H1 (cell line): Measurements from ENCODE around the gene MFNG.

Experiments used
- CTCF ChIP-seq, 3 experiments: IDR thresholded peaks; 1 replicate in 2 of 3; 2 replicates in 1 of 3; pipeline versions ENCODE4 v1.5.1 to v1.6.1; 2011; ENCODE audit warnings: low read length in 3 of 3, mild to moderate bottlenecking in 3 of 3, inconsistent platforms in 2 of 3, low read depth in 1 of 3, moderate library complexity in 1 of 3; ENCODE audit not compliant: insufficient read depth in 1 of 3; ENCODE audit errors: control extremely low read depth in 1 of 3
- EGR1 ChIP-seq: IDR thresholded peaks from 2 replicates; pipeline ENCODE4 v1.6.1; 2011; ENCODE audit warnings: low read depth, low read length, borderline replicate concordance
- EZH2 ChIP-seq: fragments of 200-600 bp; sonication (generic); IDR thresholded peaks from 2 replicates; pipeline ENCODE4 v1.7.1; 2012; ENCODE audit warnings: low read depth, mild to moderate bottlenecking, moderate library complexity, low read length, inconsistent platforms; ENCODE audit not compliant: severe bottlenecking
- JUN ChIP-seq: IDR thresholded peaks from 2 replicates; pipeline ENCODE4 v1.6.1; 2011; ENCODE audit warnings: low read depth, mild to moderate bottlenecking, improper control_type of control experiment, low read length
- KDM1A ChIP-seq: fragments of 200-600, 300-600 bp; sonication (generic); IDR thresholded peaks from 2 replicates; pipeline ENCODE4 v1.7.1; 2016; ENCODE audit warnings: mild to moderate bottlenecking, low read length, borderline replicate concordance
- MAFK ChIP-seq: IDR thresholded peaks from 2 replicates; pipeline ENCODE4 v1.6.1; 2012; ENCODE audit warnings: low read depth, mild to moderate bottlenecking, improper control_type of control experiment, low read length
- POLR2A ChIP-seq, 2 experiments: IDR thresholded peaks; 1 replicate in 1 of 2; 2 replicates in 1 of 2; pipeline ENCODE4 v1.6.1; 2011; ENCODE audit warnings: low read depth in 2 of 2, low read length in 2 of 2, mild to moderate bottlenecking in 2 of 2; ENCODE audit errors: control extremely low read depth in 1 of 2
- RAD21 ChIP-seq, 2 experiments: IDR thresholded peaks in 1 of 2; conservative IDR thresholded peaks in 1 of 2; 2 replicates each; pipeline ENCODE4 v1.6.1; 2011; ENCODE audit warnings: low read depth in 2 of 2, low read length in 2 of 2, improper control_type of control experiment in 1 of 2, inconsistent platforms in 1 of 2, mild to moderate bottlenecking in 1 of 2, moderate library complexity in 1 of 2
- RFX5 ChIP-seq: IDR thresholded peaks from 2 replicates; pipeline ENCODE4 v1.6.1; 2011; ENCODE audit warnings: low read depth, low read length, improper control_type of control experiment, borderline replicate concordance
- RXRA ChIP-seq: IDR thresholded peaks from 2 replicates; pipeline ENCODE4 v1.6.1; 2011; ENCODE audit warnings: low read depth, mild to moderate bottlenecking, low read length, moderate library complexity; ENCODE audit not compliant: insufficient read depth
- SRF ChIP-seq: IDR thresholded peaks from 2 replicates; pipeline ENCODE4 v1.6.1; 2011; ENCODE audit warnings: mild to moderate bottlenecking, low read depth, low read length, moderate library complexity

GRCh38 chr22:37481347-37481907 is 4.8 kb downstream of the MFNG start:
- no peak for TF ChIP-seq SRF
- no peak for TF ChIP-seq EZH2
- no peak for TF ChIP-seq CTCF (IDR thresholded peaks at IDR 0.05; ENCODE audit: control extremely low read depth in 1 of 3, insufficient read depth in 1 of 3, low read depth in 1 of 3, low read length in 3 of 3)
- no peak for TF ChIP-seq KDM1A
- TF ChIP-seq MAFK: no peak
- TF ChIP-seq JUN: no peak
- no peak for TF ChIP-seq POLR2A (IDR thresholded peaks at IDR 0.05; ENCODE audit: control extremely low read depth in 1 of 2, low read depth in 2 of 2, low read length in 2 of 2)
- TF ChIP-seq RAD21 (IDR thresholded peaks at IDR 0.05 in 1 of 2, conservative IDR thresholded peaks at IDR 0.05 in 1 of 2; ENCODE audit: low read depth in 2 of 2, low read length in 2 of 2): no peak
- no peak for TF ChIP-seq RXRA
- TF ChIP-seq RFX5: no peak
- TF ChIP-seq EGR1: no peak
